DMS53 (cell line): ENCODE data around the gene PHF24.

Source experiments
- DNase-seq: peaks from one replicate; lab custom pipeline; 2025; lab: John Stamatoyannopoulos, UW

Gene PHF24

DNA sequence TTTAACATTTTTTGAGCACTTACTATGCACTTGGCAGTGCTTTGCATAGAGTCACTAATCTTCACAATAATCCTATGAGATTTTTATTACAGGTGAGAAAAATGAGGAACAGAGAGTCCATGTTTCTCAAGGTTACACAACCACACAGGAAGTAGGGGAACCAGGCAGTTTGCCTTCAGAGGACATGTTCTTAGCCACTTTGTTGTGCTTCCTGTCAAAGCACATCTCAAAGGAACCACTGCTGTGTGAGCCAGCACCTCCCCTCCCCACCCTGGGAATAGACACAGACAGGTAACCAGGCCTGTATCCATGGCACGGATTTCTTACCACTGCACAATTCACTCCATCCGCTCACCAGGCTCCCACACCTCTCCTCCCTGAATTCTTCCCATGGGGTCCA lies 25.1 kb downstream of the PHF24 start:
- no peak for DNase-seq

- no peak for DNase-seq
Measured at GRCh38 chr9:34984049-34984448, 26.0 kb downstream of the PHF24 start.

DNA sequence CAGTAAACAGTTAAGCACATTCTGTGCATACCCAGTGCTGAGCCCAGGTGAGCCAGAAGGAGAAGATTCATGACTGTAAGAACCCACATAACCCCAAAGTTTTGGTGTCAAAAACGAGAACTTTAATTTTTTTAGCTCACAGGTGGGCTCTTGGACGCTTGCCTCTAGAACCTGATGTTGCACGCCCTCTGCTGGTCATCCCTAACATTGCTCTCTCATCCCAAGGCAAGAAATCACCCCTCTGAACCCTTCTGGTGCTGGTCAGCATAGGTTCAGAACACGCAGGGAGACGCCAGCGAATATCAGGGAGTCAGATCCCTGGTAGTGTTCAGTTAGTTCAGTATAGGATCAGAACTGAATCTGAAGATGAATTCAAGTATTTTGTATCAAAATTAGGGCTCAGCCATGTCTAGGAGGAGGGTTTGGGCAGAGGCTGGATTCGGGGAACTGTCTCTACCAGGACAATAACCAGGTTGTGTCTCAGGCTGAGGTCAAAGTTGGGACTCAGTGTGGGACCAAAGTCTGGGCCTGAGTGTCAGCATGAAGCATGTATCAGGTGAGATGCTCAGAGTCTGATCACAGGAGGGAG lies 27.3 kb downstream of the PHF24 start:
- peak; percentile 73 for DNase-seq

- peak; percentile 54 for DNase-seq
Measured at GRCh38 chr9:34986540-34987047, 28.5 kb downstream of the PHF24 start.

DNA sequence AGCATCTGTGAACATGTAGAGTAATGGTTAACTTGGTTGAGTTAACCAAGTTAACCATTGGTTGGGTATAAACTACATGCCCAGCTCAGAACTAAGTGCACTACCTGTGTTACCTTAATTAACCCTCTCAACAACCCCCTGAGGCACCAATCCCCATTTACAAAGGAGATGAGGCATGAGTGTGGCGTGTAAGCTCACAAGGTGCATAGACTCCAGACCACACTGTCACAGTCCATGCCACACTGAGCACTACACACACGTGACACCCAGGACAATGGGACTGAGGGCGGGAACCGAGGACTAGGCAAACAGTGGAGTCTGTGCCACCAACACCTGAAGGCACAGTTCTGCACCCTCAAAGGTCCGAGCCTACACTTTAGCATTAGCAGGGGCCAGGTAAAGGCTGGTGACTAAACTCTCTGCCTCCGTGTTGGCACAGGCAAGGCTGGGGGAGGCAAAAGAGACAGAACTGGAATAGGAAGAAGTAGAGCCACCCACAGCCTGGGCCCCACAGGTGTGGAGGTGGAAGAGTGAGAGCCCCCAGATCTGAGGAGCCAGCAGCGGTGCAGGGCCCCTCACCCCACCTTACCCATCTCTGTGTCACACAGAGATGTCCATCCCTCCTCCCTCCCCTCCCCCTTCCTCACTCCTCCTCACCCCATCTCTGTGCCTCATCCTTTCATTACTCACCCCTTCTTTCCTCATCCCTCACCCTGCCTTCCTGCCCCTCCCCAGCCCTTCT lies 29.2 kb downstream of the PHF24 start:
- DNase-seq: peak; percentile 70

DNA sequence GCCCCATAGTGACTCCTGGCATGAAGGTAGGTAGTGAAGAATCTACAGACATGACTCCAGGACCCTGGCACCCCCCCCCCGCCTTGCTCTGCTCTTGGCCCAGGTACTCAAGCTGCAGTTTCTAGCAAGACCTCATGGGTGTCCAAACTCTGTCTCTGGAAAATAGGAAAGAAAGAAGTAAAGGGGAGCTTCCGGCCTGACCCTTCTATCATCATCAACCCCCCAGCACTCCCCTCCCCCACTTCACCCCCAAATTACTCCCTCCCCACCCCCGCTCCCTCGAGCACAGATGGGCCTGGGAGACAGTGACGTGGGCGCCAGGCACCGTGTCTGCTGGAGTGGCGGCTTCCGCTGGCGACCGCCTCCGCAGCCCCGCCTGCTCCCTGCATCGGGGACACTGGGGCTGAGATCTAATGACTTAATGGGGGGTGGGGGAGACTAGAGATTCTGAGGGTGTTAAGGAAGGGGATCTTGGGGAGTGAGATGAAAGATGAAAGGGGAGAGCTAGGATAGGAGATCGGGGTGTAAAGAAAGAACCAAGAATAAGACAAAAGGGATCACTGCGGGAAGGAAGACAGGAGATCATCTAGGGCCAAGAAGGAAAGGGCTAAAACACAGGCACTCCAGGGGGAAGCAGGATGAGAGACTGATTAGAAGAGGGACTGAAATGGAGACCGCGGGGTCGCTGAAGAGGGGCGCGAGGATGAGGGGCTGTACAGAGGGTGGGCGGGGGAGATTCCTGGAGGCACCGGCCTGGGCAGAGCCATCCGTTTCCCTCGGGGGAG lies 30.3 kb downstream of the PHF24 start:
- DNase-seq: peak; percentile 81

GRCh38 chr9:34989003-34989945 lies 31.2 kb downstream of the PHF24 start, which contains the start of gene DNAJB5:
DNAJB5 (plus strand) TSS chr9:34989745; CDS start chr9:34990631, 886 bp downstream.
- DNase-seq: peak; percentile 98

DNA sequence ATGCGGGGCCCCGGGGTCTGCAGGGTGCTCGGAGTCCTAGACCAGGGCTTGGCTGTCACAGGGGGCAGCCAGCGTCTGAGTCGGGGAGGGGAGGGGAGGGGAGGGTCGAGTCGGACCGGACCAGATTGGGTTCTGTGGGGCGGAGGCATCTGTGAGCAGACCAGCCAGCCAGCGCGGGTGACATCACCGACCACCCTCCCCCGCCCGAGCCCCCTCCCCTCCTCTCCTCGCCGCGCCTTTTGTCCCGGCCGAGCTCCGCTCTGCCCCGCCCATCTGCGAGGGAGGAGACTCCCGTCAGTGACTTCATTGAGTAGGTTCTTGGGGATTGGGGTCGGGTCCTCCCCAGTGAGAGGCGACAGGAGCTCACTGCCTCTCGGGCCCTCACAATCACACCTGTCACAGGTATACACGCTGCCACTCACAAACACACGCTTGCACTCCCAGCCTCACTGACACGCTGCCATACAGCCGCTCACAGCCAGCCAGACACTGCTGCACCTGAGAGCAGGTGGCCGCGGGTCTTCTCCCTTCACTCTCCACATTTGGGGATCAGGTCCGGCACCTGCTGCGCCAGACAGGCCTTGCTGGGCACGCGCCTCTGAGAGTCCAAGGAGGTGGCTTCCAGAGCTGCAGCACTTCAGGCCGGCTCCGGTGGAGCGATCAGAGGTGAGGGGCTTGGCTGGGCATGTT lies 32.0 kb downstream of the PHF24 start:
- peak; percentile 71 for DNase-seq

DNA sequence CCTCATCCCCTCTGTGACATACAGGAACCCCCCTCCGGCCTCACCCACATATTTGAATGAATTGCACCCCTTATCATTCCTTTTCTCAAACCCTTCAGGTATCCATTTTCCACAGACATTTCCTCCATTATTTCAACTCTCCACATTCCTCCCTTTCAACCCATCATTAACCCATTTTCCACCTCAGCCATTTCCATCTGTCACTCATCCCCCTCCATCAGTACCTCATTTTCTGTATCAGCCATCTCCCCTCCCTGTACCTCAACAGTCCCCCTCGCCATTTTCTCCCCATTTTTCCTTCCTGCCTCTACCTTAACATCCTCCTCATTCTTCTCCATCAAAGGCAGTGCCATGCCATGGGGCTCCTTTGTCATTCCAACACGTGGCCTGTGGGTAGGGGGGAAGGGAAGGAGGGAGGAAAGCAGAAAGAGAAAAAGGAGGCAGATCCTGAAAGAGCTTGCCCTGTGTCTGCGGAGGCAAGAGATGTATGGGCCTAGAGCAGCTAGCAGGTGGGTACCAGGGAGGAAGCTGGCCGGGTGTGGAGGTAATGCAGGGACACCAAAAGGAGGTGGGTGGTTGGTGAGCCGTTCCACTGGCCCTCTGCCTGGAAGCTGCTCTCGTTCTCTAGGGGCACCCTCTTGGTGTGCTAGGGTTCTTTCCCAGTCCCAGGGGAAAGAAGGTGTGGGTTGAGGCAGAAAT lies 33.0 kb downstream of the PHF24 start:
- peak; percentile 5 for DNase-seq

- DNase-seq: peak; percentile 39
Measured at GRCh38 chr9:34991607-34992375, 33.7 kb downstream of the PHF24 start.

GRCh38 chr9:34992376-34992951 lies 34.4 kb downstream of the PHF24 start:
- peak; percentile 22 for DNase-seq

DNA sequence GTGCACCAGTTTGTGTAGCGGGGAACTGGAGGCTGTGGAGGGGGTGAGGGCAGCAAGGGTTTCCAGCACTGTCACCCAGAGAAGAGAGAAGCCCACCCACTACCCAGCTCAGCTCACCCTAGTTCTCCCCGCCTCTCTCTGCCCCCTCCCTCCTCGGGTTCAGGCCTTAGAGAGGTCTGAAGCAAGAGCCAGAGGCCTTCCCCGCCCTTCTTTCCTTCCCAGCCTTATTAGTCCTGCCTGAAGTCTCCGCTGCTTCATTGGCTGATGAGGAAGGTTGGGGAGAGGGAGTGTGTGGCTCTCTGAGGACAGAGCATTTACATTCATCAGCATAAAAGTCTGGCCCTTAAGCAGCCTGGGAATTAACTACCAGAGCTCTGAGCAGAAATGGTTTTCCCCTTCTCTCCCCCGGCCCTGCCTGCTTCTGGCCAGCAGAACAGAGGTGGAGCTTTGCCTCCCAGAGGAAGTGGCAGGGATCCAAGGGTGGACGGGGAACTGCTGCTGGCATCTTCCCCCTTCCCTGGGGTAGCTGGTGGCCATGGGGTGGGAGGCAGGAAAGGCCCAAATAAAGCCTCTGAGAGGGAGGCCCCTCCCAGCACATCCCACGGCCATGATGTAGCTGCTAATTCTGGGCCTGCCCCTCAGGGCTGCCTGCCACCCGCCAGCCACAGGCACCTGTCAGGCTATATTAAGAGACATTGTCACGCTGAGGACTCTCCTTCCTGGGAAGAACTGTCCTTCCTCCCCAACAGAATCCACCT lies 35.6 kb downstream of the PHF24 start:
- DNase-seq: peak; percentile 30

- DNase-seq: peak; percentile 65
Measured at GRCh38 chr9:34994260-34994899, 36.3 kb downstream of the PHF24 start.

GRCh38 chr9:34994900-34995669 lies 37.0 kb downstream of the PHF24 start:
- DNase-seq: peak; percentile 23

GRCh38 chr9:34995670-34996060 lies 37.6 kb downstream of the PHF24 start:
- DNase-seq: no peak

DNA sequence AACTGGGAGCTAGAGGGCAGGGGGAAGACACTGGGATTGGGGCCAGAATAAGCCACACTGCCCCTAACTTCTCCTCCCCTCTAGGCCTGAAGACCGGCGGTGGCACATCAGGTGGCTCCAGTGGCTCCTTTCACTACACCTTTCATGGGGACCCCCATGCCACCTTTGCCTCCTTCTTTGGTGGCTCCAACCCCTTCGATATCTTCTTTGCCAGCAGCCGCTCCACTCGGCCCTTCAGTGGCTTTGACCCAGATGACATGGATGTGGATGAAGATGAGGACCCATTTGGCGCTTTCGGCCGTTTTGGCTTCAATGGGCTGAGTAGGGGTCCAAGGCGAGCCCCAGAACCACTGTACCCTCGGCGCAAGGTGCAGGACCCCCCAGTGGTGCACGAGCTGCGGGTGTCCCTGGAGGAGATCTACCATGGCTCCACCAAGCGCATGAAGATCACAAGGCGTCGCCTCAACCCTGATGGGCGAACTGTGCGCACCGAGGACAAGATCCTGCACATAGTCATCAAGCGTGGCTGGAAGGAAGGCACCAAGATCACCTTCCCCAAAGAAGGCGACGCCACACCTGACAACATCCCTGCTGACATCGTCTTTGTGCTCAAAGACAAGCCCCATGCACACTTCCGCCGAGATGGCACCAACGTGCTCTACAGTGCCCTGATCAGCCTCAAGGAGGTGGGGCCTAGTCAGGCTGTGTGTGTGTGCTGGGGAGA lies 38.3 kb downstream of the PHF24 start:
- DNase-seq: no peak
